Subcutaneous adipose tissue (tissue), 4 donors: ENCODE measurements around the gene CAMP. TPM values are rescaled to one million over a fixed set of nuclear protein-coding genes. Genes with fewer than 3 reads are reported as not detected.

Experiments used
- total RNA-seq, 4 donors: library from RNA; depleted of rRNA; stranded (reverse); fragments of >200 nt; gene quantifications; one replicate each; pipeline ENCODE4 v1.1.0, GENCODE V29; 2016
- TF ChIP-seq, protein P1 (sequence below): fragments of 450-650 bp; IDR thresholded peaks from one replicate; pipeline ENCODE4 v1.5.1; 2016; ENCODE audit warnings: low read depth, mild to moderate bottlenecking, control low read depth, antibody characterized with exemption, moderate library complexity

CAMP gene
- total RNA-seq, 4 donors from 2014 or later: 21.4 TPM; not detected in 3

DNA sequence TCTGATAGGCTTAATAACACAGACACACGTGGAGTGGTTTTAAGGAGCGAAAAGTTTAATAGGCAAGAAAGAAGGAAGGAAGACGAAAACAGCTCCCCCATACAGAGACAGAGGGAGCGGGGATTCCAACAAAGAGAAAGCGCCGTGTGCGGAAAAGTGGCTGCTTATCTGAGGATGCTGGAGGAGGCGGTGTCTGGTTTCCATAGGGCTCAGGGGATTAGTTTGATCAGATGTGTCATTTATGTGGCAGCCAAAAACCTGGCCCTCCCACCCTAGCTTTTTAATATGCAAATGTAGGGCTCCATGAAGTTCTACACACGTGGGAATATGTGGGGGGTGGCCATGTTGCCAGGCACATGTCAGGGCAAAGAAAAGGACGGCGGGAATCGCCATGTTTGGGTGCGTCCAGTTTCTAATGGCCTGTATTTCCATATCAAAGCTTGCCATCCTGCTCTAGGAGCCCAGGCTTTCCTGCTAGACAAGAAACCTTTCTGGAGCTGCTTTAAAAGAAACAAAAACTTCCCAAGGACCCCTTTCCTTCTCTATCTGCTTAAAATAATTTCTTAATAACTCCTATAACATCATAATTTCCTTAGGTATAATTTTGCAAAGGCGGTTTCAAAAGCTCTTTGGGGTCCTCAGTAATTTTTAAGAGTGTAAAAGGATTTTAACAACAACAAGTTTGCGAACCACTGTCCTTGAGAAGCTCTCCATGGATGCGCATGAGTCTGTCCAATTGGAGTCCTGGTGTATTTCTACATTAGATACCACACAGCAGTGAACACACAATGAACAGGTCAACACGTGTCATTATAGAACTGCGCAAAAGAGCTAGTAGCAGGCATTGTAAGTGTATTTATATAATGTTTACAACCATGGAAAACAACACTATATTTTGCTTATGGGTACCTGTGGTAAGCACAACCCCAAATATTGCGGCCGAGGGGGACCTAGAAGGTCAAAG is 17.0 kb downstream of the CAMP start:
- TF ChIP-seq, protein P1, sequence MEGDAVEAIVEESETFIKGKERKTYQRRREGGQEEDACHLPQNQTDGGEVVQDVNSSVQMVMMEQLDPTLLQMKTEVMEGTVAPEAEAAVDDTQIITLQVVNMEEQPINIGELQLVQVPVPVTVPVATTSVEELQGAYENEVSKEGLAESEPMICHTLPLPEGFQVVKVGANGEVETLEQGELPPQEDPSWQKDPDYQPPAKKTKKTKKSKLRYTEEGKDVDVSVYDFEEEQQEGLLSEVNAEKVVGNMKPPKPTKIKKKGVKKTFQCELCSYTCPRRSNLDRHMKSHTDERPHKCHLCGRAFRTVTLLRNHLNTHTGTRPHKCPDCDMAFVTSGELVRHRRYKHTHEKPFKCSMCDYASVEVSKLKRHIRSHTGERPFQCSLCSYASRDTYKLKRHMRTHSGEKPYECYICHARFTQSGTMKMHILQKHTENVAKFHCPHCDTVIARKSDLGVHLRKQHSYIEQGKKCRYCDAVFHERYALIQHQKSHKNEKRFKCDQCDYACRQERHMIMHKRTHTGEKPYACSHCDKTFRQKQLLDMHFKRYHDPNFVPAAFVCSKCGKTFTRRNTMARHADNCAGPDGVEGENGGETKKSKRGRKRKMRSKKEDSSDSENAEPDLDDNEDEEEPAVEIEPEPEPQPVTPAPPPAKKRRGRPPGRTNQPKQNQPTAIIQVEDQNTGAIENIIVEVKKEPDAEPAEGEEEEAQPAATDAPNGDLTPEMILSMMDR: no peak

DNA sequence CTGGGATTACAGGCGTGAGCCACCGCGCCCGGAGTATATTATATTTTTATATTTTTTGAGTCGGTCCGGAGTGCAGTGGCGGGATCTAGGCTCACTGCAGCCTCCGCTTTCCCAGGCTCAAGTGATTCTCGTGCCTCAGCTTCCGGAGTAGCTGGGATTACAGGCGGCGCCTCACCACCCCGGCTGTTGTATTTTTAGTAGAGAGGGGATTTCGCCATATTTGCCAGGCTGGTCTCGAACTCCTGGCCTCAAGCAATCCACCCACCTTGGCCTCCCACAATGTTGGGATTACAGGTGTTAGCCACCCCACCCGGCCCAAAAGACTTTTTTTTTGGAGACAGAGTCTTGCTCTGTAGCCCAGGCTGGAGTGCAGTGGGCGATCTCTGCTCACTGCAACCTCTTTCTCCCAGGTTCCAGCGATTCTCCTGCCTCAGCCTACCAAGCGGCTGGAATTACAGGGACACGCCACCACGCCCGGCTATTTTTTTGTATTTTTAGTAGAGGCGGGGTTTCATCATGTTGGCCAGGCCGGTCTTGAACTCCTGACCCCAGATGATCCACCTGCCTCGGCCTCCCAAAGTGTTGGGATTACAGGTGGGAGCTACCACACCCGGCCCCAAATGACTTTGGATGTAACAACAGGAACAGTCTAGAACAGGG is 18.6 kb downstream of the CAMP start:
- TF ChIP-seq, protein P1: no peak

DNA sequence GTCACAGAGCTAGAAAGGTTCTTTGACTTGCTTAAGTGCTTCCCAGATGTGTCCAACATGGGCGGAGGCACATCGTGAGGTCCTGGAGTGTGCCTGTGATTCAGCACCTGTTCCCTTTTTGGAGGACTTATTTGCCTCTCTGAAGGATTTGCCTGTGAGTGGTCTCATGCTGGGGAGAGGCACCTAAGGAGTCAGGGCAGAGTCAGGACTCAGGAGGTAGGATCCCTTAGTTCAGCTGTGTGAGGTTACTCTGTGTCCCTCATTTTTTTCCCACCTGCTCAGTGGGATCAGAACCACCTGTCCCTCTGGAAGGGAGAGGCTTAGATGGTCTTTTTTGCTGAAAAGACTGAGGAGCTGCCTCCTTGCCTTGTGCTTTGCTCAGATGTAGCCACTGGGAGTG is 20.6 kb downstream of the CAMP start:
- TF ChIP-seq, protein P1: no peak

DNA sequence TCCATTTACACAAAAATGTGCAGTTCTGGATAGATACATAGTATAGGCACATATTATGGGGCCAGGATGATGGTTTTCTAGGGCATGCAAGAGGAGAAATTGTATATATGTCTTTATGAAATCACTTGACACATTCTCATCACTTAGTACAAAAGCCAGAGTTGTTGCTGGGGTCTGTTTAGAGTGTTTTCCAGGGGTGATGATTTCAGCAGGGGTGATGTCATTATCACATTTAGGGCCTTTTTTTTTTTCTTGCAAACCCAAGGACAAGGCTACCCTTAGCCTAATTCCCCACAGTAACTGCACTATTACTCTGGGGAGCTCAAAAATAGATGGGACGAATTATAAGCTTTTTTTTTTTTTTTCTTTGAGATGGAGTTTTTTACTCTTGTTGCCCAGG is 21.2 kb downstream of the CAMP start:
- TF ChIP-seq, protein P1: no peak

DNA sequence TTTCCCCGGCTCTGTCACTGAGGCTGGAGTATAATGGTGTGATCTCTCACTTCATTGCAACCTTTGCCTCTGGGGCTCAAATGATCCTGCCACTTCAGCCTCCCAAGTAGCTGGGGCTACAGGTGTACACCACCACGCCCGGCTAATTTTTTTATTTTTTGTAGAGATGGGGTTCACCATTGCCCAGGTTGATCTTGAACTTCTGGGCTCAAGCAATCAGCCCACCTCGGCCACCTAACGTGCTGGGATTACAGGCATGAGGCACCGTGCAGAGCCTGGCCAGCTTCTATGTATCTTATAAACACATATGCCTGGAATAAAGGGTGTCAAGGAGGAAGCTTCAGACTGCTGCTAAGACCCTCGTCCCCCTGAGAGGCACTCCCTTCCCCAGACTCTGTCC is 21.8 kb downstream of the CAMP start:
- TF ChIP-seq, protein P1: no peak

DNA sequence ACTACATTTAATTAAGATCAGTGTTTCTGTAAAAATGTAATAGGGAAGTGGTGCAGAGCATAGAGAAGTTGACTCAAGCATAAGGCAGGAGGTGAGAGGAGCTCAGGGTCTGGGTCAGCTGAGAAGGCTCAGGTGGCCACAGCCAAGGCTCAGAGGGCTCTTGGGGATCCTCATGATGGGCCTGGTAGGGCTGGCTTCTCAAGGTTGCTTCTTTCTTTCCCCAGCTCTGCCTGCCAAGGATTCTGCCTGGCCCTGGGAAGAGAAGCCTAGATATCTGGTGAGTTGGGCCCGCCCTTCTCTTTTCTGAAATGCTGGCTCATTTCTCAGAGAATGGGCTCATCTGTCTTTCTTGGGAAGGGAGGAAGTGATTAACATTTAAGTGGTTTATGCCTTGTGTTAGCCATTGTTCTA is 24.1 kb downstream of the CAMP start:
- TF ChIP-seq, protein P1: no peak
